Right ventricle myocardium inferior (tissue), 1 donor: Measurements from ENCODE around the gene HS3ST5. TPM values are rescaled to one million over a fixed set of nuclear protein-coding genes. Genes with fewer than 3 reads are reported as not detected.
"Not testable (repeated sequence)": the region's sequence is repeated elsewhere in the genome, so short reads cannot be mapped to it uniquely, and the experiment has no call there.

Source experiments
- ATAC-seq: fragments of 200-7000 bp; cut with Tn5 transposase; one replicate; pipeline ENCODE4 v1.9.1; 2020; ENCODE audit warnings: mild to moderate bottlenecking, moderate library complexity
- DNase-seq: peaks from one replicate; pipeline ENCODE4 v3.0.0; 2021; ENCODE audit errors: missing footprints
- intact Hi-C: fragments of 100-400 bp; cut with DNase I; formaldehyde crosslinking; loops from one replicate; pipeline ENCODE4 v1.11.0; 2022
- total RNA-seq: library from RNA; stranded (reverse); fragmentation: NEBNext Ultra II Directional; extraction: Animal tissue kit (Norgen Biotek cat#: 25700); gene quantifications from one replicate; pipeline ENCODE4 v1.2.1, GENCODE V29; 2021
- donor health status: DM: no; HTN: yes; CAD: no; lungs with severe emphysema.

Gene HS3ST5
- total RNA-seq, 1 donor from 2014 or later = not detected

- intact Hi-C loops = no loop called here
- DNase-seq (no peak), ATAC-seq (no peak)
These were observed 261.1 kb downstream of the HS3ST5 start for GRCh38 chr6:114081730-114082129.

GRCh38 chr6:114080891-114081510 lies 261.8 kb downstream of the HS3ST5 start:
- no peak for ATAC-seq

GRCh38 chr6:114080410-114080809 lies 262.4 kb downstream of the HS3ST5 start:
- intact Hi-C loops, DNase-seq, ATAC-seq: not testable (repeated sequence)

More at GRCh38 chr6:114080891-114081510, 261.8 kb downstream of the HS3ST5 start:
- intact Hi-C loops = no loop called here
- no peak for DNase-seq

- intact Hi-C loops = no loop called here
- DNase-seq (no peak), ATAC-seq (no peak)
These were observed 267.0 kb downstream of the HS3ST5 start for GRCh38 chr6:114075777-114076176.

GRCh38 chr6:114075300-114075699 lies 267.5 kb downstream of the HS3ST5 start:
- DNase-seq (no peak), ATAC-seq (no peak)
- intact Hi-C loops = no loop called here

GRCh38 chr6:114068771-114069170 lies 274.1 kb downstream of the HS3ST5 start:
- DNase-seq (no peak), ATAC-seq (no peak)
- intact Hi-C loops = no loop called here

GRCh38 chr6:114068116-114068515 lies 274.7 kb downstream of the HS3ST5 start:
- intact Hi-C loops = no loop called here
- no peak for DNase-seq
- no peak for ATAC-seq

- ATAC-seq (no peak), DNase-seq (no peak)
- intact Hi-C loops = no loop called here
These were observed 278.0 kb downstream of the HS3ST5 start for GRCh38 chr6:114064862-114065261.

- ATAC-seq (no peak), DNase-seq (no peak)
- intact Hi-C loops = no loop called here
These were observed 278.9 kb downstream of the HS3ST5 start for GRCh38 chr6:114063956-114064355.

GRCh38 chr6:114062199-114062598 lies 280.6 kb downstream of the HS3ST5 start:
- DNase-seq (no peak), ATAC-seq (no peak)
- intact Hi-C loops = no loop called here

GRCh38 chr6:114061741-114062140 lies 281.1 kb downstream of the HS3ST5 start:
- no peak for DNase-seq
- intact Hi-C loops = no loop called here

GRCh38 chr6:114061116-114061515 lies 281.7 kb downstream of the HS3ST5 start:
- intact Hi-C loops = no loop called here
- DNase-seq = no peak
- ATAC-seq = no peak

More at GRCh38 chr6:114061741-114062140, 281.1 kb downstream of the HS3ST5 start:
- no peak for ATAC-seq

- intact Hi-C loops = no loop called here
- ATAC-seq = no peak
- DNase-seq = no peak
These were observed 284.4 kb downstream of the HS3ST5 start for GRCh38 chr6:114058435-114058834.

GRCh38 chr6:114055763-114056162 lies 287.1 kb downstream of the HS3ST5 start:
- intact Hi-C loops = no loop called here
- no peak for DNase-seq
- ATAC-seq = no peak

GRCh38 chr6:114055349-114055748 lies 287.5 kb downstream of the HS3ST5 start:
- intact Hi-C loops = no loop called here
- DNase-seq (no peak), ATAC-seq (no peak)

- intact Hi-C loops = no loop called here
- ATAC-seq (no peak), DNase-seq (no peak)
These were observed 289.0 kb downstream of the HS3ST5 start for GRCh38 chr6:114053791-114054190.

- no peak for ATAC-seq
- intact Hi-C loops = no loop called here
These were observed 290.7 kb downstream of the HS3ST5 start for GRCh38 chr6:114052141-114052540.

GRCh38 chr6:114051031-114051430 lies 291.8 kb downstream of the HS3ST5 start:
- no peak for ATAC-seq
- intact Hi-C loops = no loop called here

More at GRCh38 chr6:114052141-114052540, 290.7 kb downstream of the HS3ST5 start:
- DNase-seq = no peak

GRCh38 chr6:114049367-114049966 lies 293.4 kb downstream of the HS3ST5 start:
- DNase-seq (no peak), ATAC-seq (no peak)
- intact Hi-C loops = no loop called here

More at GRCh38 chr6:114051031-114051430, 291.8 kb downstream of the HS3ST5 start:
- DNase-seq = no peak

- intact Hi-C loops, ATAC-seq, DNase-seq: not testable (repeated sequence)
These were observed 298.3 kb downstream of the HS3ST5 start for GRCh38 chr6:114044566-114044965.
